NCI-H1694 (cell line): ENCODE data around the gene SFXN3.

ENCODE experiments used
- DNase-seq: peaks from one replicate; lab custom pipeline; 2025; lab: John Stamatoyannopoulos, UW

SFXN3 gene

DNA sequence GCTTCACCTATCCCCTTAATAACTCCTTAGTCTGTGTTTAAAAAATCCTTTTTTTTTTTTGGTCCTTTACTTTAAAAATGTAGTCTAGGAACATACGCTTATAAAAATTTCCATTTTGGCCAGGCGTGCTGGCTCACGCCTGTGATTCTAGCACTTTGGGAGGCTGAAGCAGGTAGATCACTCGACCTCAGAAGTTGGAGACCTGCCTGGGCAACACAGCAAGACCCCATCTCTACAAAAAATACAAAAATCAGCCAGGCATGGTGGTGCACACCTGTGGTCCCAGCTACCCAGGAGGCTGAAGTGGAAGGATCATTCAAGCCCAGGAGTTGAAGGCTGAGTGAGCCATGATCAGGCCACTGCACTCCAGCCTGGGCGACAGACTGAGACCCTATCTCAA is 45.6 kb downstream of the SFXN3 start:
- DNase-seq: no peak

DNA sequence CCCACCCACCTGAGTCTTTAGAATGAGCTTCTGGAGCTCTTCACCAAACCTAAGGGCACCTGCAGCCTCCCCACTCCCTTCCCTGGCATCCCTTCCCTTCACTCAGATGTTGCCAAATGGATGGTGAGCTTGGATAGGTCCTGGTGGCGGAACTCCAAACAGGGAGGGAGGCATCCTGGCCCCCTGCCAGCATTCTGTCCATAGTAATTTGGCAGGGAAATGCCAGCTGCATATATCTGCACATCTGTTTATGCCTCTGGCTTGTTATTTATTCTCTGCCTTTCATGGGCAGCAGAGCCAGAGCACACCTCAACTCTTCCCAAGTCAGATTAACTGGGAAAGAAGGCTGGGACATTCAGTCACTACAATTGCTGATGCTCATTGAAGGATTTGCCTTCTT is 48.8 kb downstream of the SFXN3 start:
- DNase-seq: peak; percentile 51

DNA sequence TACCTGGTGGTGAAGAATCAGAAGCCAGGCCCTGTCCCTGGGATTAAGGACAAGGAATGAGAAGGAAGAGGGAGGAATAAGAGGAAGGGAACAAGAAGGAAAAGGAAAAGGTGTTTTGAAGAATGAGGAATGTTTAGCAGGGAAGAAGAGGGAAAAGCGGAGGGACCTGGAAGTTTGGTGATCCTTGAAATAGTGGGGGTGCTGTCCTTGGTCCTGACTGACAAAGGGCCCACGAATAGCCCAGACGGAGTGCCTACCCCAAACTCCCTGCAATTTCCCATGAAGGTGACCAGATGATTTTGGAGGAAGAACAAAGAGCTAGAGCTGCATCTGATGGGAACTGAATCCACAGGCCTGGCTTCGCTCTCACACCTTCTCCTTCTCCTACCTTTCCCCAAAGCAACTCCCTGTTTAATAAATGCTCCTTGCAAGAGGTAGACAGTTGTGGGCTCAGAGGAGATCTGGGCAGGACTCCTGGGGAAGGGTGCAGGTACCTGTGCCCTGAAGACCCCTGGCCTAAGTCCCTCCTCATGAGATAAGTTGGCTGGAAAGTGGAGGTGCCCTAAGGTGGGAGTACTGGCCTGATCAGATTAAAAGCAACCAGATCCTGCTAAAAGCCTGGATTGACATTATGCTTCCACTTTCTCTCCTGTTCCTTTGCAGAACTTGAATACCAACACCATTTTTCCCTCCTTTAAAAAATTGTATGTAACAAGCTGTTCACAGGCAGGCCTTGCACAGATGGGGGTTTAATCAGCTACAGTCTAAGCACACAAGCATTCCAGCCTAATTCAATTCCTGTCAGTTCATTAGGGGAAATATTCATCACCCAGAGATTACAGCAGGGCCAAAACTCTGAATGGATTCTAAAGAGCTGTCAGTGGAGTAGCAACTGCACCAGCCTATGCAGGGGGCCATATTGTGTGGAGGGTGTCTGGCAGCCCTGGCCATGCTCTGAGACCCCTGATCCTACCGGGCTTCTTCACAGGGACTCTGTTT is 50.2 kb downstream of the SFXN3 start:
- peak; percentile 59 for DNase-seq

DNA sequence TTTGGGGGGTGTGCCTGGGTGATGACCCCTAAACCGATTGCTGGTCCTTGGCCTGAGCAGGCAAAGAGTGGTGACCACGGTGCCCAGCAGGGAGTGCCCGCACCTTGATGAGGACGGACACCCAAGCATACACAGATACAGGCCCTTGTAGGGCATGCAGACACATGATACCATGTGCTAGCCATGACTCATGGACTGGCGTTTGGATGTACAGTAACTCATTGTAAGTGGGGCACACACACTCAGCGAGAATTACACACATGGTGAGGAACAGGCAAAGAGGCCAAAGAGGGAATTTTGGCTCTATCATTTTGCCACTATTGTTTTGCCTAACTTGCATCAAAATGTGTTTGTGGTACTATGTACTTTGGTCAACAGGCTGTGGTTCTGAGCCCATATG is 54.8 kb downstream of the SFXN3 start:
- DNase-seq: no peak

DNA sequence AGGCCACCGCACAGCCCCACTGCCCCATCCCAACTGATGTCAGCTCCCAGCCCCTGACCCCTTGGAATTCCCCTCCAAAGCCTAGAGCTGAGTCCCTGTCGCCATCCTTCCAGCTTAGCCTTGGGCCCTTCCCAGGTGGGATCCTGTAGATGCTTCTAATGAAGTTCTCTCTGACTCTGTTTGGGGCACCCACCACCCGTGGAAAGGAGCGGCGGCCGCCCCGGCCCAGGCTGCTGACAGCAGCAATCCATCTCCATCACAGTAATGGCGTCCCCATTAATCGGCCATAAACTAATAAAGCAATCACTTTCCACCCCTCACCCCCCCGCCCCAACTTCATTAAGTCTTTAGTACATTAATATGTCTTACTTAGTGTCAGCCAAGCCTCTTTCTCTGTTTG is 56.3 kb downstream of the SFXN3 start:
- no peak for DNase-seq

DNA sequence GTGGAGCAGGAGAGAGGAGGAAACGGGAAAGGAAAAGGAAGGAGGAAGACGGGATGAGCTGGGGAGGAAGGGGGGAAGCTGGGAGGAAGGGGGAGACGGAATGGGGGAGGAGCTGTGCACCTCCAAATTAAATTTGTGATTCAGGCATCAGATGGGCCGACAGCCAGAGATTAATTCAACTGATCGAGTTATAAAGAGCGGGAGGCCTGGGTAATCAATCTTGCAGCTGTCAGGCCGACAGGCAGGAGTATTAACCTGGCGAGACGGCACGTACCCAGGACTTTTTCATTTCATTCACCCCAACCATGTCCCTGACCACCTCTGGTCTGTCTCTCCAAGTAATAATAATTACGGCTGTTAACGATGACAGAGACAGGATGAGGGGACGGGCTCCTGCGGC is 56.9 kb downstream of the SFXN3 start:
- no peak for DNase-seq

DNA sequence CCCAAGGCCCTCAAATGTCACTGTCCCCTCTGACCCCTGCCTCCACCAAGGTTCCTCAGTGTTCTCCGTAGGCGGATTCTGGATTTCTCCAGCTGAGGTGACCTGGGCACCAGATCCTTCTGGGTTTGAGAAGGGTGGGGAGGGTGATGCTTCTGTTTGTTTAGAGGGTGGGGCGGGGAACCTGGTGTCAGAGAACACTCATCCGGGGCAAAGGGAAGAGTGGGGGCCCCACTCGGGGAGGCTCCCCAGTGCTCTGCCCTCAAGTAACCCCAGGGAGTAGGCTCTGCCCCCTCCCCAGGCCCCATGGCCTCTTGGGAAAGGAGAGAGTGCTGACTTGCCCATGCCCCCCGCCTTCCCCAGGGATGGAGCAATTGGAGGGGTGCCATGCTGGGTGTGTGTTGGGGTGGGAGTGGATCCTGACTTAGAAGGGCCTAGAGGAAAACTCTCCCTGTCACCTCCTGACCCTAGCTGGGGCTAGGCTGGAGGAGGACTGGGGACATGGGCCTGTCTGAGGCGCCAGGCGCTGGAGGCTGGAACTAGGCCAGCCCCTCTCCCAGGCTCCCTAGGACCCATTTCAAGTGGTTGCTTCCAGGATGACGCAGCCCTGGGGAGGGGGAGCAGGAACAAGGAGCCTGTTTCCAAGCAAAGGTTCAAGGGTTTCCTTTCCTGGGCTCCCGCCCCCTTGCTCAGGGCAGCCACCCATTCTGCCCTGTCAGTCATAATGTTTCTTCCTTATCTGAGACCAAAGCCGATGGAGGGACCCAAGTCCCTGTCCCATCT is 58.7 kb downstream of the SFXN3 start:
- no peak for DNase-seq

DNA sequence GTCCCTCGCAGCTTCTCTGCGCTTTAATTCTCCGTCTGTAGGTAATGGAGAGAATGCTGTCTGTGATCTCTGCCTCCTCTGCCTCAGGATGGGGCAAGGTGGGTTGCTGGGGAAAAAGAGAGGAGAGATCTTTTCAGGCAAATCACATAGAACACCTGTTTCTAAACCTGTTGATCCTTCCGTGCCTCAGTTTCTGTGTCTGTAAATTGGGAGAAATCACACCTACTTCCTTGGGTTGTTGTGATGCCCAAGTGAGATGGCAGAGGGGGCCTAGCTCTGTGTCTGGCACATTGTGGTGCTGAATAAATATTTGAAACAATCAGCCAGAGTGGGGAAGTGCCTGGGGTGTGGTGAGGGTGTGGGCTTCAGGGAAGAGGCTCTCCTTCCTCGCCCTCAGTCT is 59.6 kb downstream of the SFXN3 start:
- no peak for DNase-seq
